Neural cell (in vitro differentiated cells): ENCODE results near the gene SLC29A4.

ENCODE experiments used
- EP300 ChIP-seq: fragments of 450-650 bp; conservative IDR thresholded peaks from 2 replicates; pipeline ENCODE4 v1.6.1; 2014; ENCODE audit warnings: antibody characterized with exemption, mild to moderate bottlenecking, moderate library complexity; ENCODE audit not compliant: poor library complexity, severe bottlenecking
- EZH2 ChIP-seq: fragments of 200-600, 300-800 bp; shearing (Covaris generic), sonication (generic); IDR thresholded peaks from 2 replicates; pipeline ENCODE4 v1.6.1; 2014; ENCODE audit warnings: antibody characterized with exemption, low read length, borderline replicate concordance, mild to moderate bottlenecking; ENCODE audit not compliant: insufficient read depth, poor library complexity, severe bottlenecking
- MXI1 ChIP-seq: fragments of 450-650 bp; conservative IDR thresholded peaks from 2 replicates; pipeline ENCODE4 v1.6.1; 2014; ENCODE audit warnings: antibody characterized with exemption, mild to moderate bottlenecking; ENCODE audit not compliant: poor library complexity, severe bottlenecking
- POLR2AphosphoS5 ChIP-seq: IDR thresholded peaks from 2 replicates; pipeline ENCODE4 v1.6.1; 2012
- RAD21 ChIP-seq: fragments of 450-650 bp; conservative IDR thresholded peaks from 2 replicates; pipeline ENCODE4 v1.6.1; 2014; ENCODE audit warnings: antibody characterized with exemption, mild to moderate bottlenecking, moderate library complexity
- TAF1 ChIP-seq: IDR thresholded peaks from 2 replicates; pipeline ENCODE4 v1.6.1; 2012; ENCODE audit warnings: low read depth
- TF ChIP-seq, protein P1 (sequence below): fragments of 450-650 bp; IDR thresholded peaks from 2 replicates; pipeline ENCODE4 v1.5.1; 2014; ENCODE audit warnings: antibody characterized with exemption, mild to moderate bottlenecking, moderate library complexity; ENCODE audit not compliant: poor library complexity, severe bottlenecking
- TF ChIP-seq, protein P2 (sequence below): IDR thresholded peaks from 2 replicates; pipeline ENCODE4 v1.6.1; 2012; ENCODE audit warnings: borderline replicate concordance

DNA sequence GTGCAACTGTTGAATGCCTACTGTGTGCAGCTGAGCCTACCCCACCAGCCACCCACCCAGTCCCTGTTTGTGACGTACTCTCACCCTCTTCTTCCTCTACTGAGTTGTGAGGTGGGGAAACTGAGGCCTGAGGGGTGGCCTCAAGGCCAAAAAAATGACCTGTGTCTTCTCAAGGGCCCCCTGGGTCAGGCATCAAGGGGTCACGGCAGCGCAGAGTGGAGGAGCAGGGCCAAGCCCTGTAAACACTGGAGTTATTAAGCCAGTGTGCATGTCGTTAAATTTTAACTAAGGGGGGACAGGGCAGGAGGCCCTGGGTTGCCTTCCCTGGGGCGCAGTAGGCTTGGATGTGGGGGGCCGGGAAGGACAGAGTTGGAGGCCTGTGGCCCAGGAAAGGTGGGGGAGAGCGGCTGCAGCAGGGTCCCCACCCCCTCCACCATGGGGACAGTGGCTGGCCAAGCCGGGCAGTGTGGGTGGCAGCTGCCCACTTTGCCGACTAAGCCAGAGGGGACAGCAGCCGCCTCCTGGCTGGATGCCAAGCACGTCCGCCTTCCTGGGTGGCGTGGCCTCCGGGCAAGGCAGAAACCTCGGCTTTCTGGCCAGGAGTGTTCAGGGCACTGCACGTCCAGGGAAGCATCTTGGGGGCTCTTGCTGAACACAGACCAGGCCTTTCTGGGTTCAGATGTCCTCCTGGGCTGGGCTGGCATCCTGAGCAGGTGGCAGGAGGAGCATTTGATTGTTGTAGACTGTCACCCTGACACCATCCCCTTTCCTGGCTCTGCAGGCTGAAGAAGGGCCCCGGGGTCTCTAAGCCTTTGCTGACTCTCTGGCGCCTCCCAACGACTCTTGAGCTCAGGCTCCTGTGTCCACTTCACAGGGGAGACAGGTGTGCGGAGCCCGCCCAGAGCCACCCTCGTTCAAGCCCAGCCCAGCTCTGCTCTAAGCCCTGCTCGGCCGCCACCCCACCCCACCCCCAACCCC, 1.9 kb downstream of the SLC29A4 start:
- TF ChIP-seq, protein P1, sequence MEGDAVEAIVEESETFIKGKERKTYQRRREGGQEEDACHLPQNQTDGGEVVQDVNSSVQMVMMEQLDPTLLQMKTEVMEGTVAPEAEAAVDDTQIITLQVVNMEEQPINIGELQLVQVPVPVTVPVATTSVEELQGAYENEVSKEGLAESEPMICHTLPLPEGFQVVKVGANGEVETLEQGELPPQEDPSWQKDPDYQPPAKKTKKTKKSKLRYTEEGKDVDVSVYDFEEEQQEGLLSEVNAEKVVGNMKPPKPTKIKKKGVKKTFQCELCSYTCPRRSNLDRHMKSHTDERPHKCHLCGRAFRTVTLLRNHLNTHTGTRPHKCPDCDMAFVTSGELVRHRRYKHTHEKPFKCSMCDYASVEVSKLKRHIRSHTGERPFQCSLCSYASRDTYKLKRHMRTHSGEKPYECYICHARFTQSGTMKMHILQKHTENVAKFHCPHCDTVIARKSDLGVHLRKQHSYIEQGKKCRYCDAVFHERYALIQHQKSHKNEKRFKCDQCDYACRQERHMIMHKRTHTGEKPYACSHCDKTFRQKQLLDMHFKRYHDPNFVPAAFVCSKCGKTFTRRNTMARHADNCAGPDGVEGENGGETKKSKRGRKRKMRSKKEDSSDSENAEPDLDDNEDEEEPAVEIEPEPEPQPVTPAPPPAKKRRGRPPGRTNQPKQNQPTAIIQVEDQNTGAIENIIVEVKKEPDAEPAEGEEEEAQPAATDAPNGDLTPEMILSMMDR = peak; percentile 47
- TF ChIP-seq EZH2 = no peak
- TF ChIP-seq, protein P2, sequence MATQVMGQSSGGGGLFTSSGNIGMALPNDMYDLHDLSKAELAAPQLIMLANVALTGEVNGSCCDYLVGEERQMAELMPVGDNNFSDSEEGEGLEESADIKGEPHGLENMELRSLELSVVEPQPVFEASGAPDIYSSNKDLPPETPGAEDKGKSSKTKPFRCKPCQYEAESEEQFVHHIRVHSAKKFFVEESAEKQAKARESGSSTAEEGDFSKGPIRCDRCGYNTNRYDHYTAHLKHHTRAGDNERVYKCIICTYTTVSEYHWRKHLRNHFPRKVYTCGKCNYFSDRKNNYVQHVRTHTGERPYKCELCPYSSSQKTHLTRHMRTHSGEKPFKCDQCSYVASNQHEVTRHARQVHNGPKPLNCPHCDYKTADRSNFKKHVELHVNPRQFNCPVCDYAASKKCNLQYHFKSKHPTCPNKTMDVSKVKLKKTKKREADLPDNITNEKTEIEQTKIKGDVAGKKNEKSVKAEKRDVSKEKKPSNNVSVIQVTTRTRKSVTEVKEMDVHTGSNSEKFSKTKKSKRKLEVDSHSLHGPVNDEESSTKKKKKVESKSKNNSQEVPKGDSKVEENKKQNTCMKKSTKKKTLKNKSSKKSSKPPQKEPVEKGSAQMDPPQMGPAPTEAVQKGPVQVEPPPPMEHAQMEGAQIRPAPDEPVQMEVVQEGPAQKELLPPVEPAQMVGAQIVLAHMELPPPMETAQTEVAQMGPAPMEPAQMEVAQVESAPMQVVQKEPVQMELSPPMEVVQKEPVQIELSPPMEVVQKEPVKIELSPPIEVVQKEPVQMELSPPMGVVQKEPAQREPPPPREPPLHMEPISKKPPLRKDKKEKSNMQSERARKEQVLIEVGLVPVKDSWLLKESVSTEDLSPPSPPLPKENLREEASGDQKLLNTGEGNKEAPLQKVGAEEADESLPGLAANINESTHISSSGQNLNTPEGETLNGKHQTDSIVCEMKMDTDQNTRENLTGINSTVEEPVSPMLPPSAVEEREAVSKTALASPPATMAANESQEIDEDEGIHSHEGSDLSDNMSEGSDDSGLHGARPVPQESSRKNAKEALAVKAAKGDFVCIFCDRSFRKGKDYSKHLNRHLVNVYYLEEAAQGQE = no peak
- TF ChIP-seq MXI1 = no peak
- TF ChIP-seq TAF1 = no peak
- no peak for TF ChIP-seq POLR2AphosphoS5
- no peak for TF ChIP-seq EP300
- TF ChIP-seq RAD21 = no peak
